Stimulated activated naive B cell treated with anti-CD40 and anti-IgM and Interleukin-4, amounts not matched to agents 10 μg/mL and 1 μg/mL and 100 μg/mL, for 72 hours (primary cell): ENCODE measurements around the gene OR51A2.

Experiments used
- ATAC-seq, 2 donors: fragments of 150-1000 bp; cut with Tn5 transposase; replicated peaks; 2 replicates each; pipeline ENCODE4 v1.10.0; 2021; ENCODE audit warnings: moderate library complexity in 1 of 2
- DNase-seq: peaks from one replicate; pipeline ENCODE4 v3.0.0; 2021
- H3K27ac Mint-ChIP-seq: one replicate; pipeline ENCODE4 v1.8.0; 2022; ENCODE audit warnings: mild to moderate bottlenecking, mixed read lengths
- H3K27me3 Mint-ChIP-seq, 2 donors: one replicate each; pipeline ENCODE4 v1.8.0; 2022; ENCODE audit warnings: mixed read lengths in 2 of 2
- H3K36me3 Mint-ChIP-seq, 2 donors: one replicate each; pipeline ENCODE4 v1.8.0; 2022; ENCODE audit warnings: mixed read lengths in 2 of 2, mild to moderate bottlenecking in 1 of 2
- H3K4me1 Mint-ChIP-seq, 2 donors: one replicate each; pipeline ENCODE4 v1.8.0; 2022; ENCODE audit warnings: mixed read lengths in 2 of 2, mild to moderate bottlenecking in 1 of 2
- H3K4me3 Mint-ChIP-seq, 2 donors: one replicate each; pipeline ENCODE4 v1.8.0; 2022; ENCODE audit warnings: mild to moderate bottlenecking in 2 of 2, mixed read lengths in 2 of 2, moderate library complexity in 1 of 2
- H3K9me3 Mint-ChIP-seq, 2 donors: one replicate each; pipeline ENCODE4 v1.8.0; 2022; ENCODE audit warnings: mixed read lengths in 2 of 2, mild to moderate bottlenecking in 1 of 2

OR51A2 gene

DNA sequence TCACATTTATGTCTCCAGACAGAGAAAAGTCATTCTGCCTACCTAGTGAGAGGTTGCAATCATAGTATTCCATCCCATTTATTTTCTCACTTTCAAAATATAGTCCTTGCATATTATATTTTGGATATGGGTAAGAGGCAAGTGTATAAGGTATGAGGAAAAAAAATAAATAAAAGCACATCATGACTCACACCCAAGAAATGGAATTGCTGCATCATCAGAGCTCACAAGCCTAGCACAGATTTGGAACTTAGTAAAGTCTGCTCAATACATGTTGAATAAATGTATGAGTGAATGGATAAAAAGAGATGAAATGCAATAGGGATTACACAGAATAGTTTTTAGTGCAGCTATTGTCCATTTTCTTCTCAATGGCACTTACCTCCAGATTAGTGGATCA, 28.9 kb downstream of the OR51A2 start:
- H3K4me3 Mint-ChIP-seq, result no peak overlapping the region
- H3K9me3 Mint-ChIP-seq, result no peaks in the 10 kb centered on the region
- no peaks in the 10 kb centered on the region for H3K36me3 Mint-ChIP-seq
- ATAC-seq, result no peak
- no peak overlapping the region for H3K27ac Mint-ChIP-seq
- H3K27me3 Mint-ChIP-seq, result peaks cover 8 to 19% of the 10 kb centered on the region in 2 donors
- no peaks in the 10 kb centered on the region for H3K4me1 Mint-ChIP-seq
- no peak for DNase-seq

DNA sequence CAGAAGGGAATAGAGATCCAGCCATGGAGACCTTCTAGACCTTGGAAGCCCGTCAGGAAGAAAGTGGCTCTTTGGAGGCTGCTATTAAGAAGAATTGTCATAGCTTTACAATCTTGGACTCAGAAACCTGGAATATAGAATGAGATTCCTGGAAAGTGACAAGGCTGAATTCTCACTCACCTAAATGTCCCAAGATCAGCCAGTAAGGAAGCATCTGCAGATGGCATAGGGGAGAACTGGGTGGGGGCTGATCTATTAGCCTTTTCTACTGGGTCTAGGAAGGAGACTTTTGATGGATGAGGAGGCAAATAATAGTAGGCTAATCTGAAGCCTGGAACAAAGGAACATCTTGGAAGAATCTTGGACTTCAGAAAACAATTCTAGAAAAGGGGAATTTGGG, 31.3 kb downstream of the OR51A2 start, which contains the start of gene OR51G1:
Gene OR51G1, minus strand, starts transcription at position 101 of the 400 bp plus-strand sequence. Its CDS starts 0 bp downstream, at position 101.
- Mint-ChIP-seq H3K27ac (no peak within 1 kb of the TSS), H3K9me3 (no peaks in the 10 kb centered on the region), H3K27me3 (peaks cover 8 to 19% of the 10 kb centered on the region in 2 donors), H3K36me3 (no peaks in the 10 kb centered on the region), H3K4me3 (no peak within 1 kb of the TSS), H3K4me1 (no peaks in the 10 kb centered on the region)
- ATAC-seq (no peak), DNase-seq (no peak)

- ATAC-seq (no peak), DNase-seq (no peak)
- Mint-ChIP-seq H3K9me3 (no peaks in the 10 kb centered on the region), H3K27ac (no peak overlapping the region), H3K36me3 (no peaks in the 10 kb centered on the region), H3K27me3 (peaks cover 8 to 19% of the 10 kb centered on the region in 2 donors), H3K4me1 (no peaks in the 10 kb centered on the region), H3K4me3 (no peak overlapping the region)
Measured at GRCh38 chr11:4922304-4922703, 33.2 kb downstream of the OR51A2 start.

DNA sequence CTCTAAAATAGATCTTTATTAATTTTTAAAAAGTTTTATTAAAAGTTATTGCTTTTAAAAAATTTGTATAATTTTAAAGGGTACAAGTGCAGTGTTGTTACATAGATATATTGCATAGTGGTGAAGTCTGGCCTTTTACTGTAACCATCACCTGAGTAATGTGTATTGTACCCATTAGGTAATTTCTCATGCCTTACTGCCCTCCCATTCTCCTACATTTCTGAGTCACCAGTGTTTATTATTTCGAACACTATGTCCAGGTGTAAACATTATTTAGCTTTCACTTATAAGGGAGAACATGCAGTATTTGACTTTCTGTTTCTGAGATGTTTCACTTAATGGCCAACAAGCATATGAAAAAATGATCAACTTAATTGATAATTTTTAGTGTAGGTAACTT, 33.7 kb downstream of the OR51A2 start:
- ATAC-seq (no peak), DNase-seq (no peak)
- no peak overlapping the region for H3K4me3 Mint-ChIP-seq
- H3K36me3 Mint-ChIP-seq, result no peaks in the 10 kb centered on the region
- peaks cover 8 to 19% of the 10 kb centered on the region in 2 donors for H3K27me3 Mint-ChIP-seq
- no peaks in the 10 kb centered on the region for H3K9me3 Mint-ChIP-seq
- no peak overlapping the region for H3K27ac Mint-ChIP-seq
- H3K4me1 Mint-ChIP-seq, result no peaks in the 10 kb centered on the region

- no peak within 1 kb of the TSS for H3K4me3 Mint-ChIP-seq
- H3K9me3 Mint-ChIP-seq, result no peaks in the 10 kb centered on the region
- H3K27me3 Mint-ChIP-seq, result peaks cover 8 to 11% of the 10 kb centered on the region in 2 donors
- no peak within 1 kb of the TSS for H3K27ac Mint-ChIP-seq
- no peak for ATAC-seq
- no peaks in the 10 kb centered on the region for H3K4me1 Mint-ChIP-seq
- DNase-seq, result no peak
- H3K36me3 Mint-ChIP-seq, result no peaks in the 10 kb centered on the region
Measured at GRCh38 chr11:4919250-4919649, 36.3 kb downstream of the OR51A2 start, which contains the start of gene OR51G2. Gene OR51G2, minus strand, starts transcription at chr11:4919350. Its CDS starts 3,687 bp downstream, at chr11:4915663.

- Mint-ChIP-seq H3K4me1 (peaks cover 3 to 13% of the 10 kb centered on the region in 2 donors), H3K27ac (no peak overlapping the region), H3K27me3 (no peaks in the 10 kb centered on the region), H3K9me3 (peaks cover 0 to 2% of the 10 kb centered on the region in 2 donors), H3K36me3 (no peaks in the 10 kb centered on the region), H3K4me3 (no peak overlapping the region)
- DNase-seq, result no peak
- no peak for ATAC-seq
Measured at GRCh38 chr11:4916581-4916980, 38.9 kb downstream of the OR51A2 start.
